GM19099 (cell line): ENCODE measurements around the gene PIGB.

Experiments
- POLR2A ChIP-seq: IDR thresholded peaks from 3 replicates; pipeline ENCODE4 v1.6.1; 2011; ENCODE audit warnings: low read depth; ENCODE audit not compliant: insufficient read length; ENCODE audit errors: extremely low read depth

Gene PIGB

DNA sequence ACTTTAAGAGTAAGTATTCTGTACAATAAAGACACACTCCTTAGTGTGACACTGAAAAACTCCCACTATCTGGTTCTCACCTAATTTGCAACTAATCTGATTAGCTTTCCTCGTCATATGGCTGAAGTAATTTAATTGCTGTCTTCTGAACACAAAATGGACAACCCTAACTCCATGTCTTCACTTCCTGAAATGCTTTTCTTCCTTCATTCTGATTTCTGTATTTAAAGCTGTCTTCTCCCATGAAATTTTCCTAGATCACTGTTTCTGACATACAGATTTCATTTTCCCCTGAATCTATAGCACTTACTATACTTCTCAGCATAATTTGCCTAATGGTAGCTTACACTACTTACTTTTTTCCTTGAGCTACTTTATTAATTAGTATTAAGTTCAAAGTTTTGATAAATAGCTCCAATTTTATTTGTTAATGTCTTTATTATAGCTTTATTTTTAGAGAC, 82.8 kb downstream of the PIGB start:
- TF ChIP-seq POLR2A: no peak

DNA sequence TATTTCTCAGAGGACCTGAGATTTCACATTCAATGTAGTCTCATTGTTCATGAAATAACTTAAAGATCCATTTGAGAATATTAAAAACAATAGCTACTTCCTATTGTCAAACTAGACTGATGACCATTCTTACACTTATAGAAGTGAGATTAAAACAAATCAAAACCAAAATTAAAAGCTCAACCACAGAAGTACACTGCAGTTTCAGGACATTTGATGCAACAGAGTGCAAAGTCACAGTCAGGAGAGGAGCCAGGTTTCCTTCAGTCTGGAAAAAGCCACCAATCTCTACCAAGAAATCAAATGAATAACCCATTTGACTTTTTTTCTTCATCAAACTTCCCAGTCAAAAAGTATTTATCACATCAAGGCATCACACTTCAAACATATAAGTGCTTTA, 83.7 kb downstream of the PIGB start:
- no peak for TF ChIP-seq POLR2A

DNA sequence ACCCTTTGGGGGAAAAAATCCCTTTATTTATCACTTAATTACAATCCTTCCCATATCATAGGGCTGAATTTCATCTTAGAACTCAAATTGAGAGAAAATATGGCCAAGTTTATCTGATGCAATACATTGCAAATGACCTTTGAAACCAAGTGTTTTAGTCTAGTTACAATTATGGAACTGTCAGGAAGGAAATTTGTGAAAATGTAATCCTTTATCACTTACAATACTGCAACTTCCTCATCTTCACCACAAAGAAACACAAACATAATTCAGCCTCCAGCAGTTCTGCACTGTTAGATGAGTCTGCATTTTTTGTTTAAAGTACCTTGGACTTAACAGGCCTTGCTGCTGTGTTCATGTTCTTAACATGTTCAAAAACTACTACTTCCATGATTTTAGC, 84.5 kb downstream of the PIGB start:
- TF ChIP-seq POLR2A: no peak
